Endothelial cell of umbilical vein (primary cell): ENCODE data around the gene TNNT3.

Experiments used
- EZH2 ChIP-seq: IDR thresholded peaks from 2 replicates; pipeline ENCODE4 v1.6.1; 2012; ENCODE audit warnings: borderline replicate concordance, low read depth, mild to moderate bottlenecking, moderate library complexity, low read length, inconsistent platforms; ENCODE audit not compliant: severe bottlenecking
- FOS ChIP-seq: IDR thresholded peaks from 2 replicates; pipeline ENCODE4 v1.6.1; 2011; ENCODE audit warnings: mild to moderate bottlenecking, low read length, moderate library complexity, borderline replicate concordance; ENCODE audit not compliant: insufficient read depth
- GATA2 ChIP-seq: IDR thresholded peaks from 2 replicates; pipeline ENCODE4 v1.7.0; 2011; ENCODE audit warnings: low read depth, mild to moderate bottlenecking, moderate library complexity, mixed read lengths, low read length; ENCODE audit not compliant: insufficient read length, insufficient read depth
- JUN ChIP-seq: IDR thresholded peaks from 2 replicates; pipeline ENCODE4 v1.6.1; 2011; ENCODE audit warnings: borderline replicate concordance, low read depth; ENCODE audit not compliant: insufficient read length, insufficient read depth
- MYC ChIP-seq: IDR thresholded peaks from one replicate; pipeline ENCODE4 v1.6.1; 2011; ENCODE audit warnings: mild to moderate bottlenecking, low read depth, low read length
- POLR2A ChIP-seq: IDR thresholded peaks from 2 replicates; pipeline ENCODE4 v1.6.1; 2012; ENCODE audit warnings: low read depth, mild to moderate bottlenecking, control low read depth, low read length
- POLR2AphosphoS5 ChIP-seq: IDR thresholded peaks from 2 replicates; pipeline ENCODE4 v1.6.1; 2012; ENCODE audit warnings: low read depth, mild to moderate bottlenecking, control low read depth, low read length, moderate library complexity; ENCODE audit not compliant: insufficient read depth
- TF ChIP-seq, protein P1 (sequence below): IDR thresholded peaks from 2 replicates; pipeline ENCODE4 v1.6.1; 2011; ENCODE audit not compliant: insufficient read depth, insufficient read length
- TF ChIP-seq, protein P2 (sequence below), 2 donors: IDR thresholded peaks; 1 replicate in 1 of 2; 2 replicates in 1 of 2; pipeline ENCODE4 v1.5.1; 2011; ENCODE audit warnings: low read length in 2 of 2, mild to moderate bottlenecking in 2 of 2, moderate library complexity in 2 of 2, control low read depth in 1 of 2, inconsistent platforms in 1 of 2, low read depth in 1 of 2; ENCODE audit not compliant: insufficient read depth in 1 of 2; ENCODE audit errors: extremely low read depth in 1 of 2

- TF ChIP-seq, protein P1, sequence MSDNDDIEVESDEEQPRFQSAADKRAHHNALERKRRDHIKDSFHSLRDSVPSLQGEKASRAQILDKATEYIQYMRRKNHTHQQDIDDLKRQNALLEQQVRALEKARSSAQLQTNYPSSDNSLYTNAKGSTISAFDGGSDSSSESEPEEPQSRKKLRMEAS, result no peak
- TF ChIP-seq, protein P2, sequence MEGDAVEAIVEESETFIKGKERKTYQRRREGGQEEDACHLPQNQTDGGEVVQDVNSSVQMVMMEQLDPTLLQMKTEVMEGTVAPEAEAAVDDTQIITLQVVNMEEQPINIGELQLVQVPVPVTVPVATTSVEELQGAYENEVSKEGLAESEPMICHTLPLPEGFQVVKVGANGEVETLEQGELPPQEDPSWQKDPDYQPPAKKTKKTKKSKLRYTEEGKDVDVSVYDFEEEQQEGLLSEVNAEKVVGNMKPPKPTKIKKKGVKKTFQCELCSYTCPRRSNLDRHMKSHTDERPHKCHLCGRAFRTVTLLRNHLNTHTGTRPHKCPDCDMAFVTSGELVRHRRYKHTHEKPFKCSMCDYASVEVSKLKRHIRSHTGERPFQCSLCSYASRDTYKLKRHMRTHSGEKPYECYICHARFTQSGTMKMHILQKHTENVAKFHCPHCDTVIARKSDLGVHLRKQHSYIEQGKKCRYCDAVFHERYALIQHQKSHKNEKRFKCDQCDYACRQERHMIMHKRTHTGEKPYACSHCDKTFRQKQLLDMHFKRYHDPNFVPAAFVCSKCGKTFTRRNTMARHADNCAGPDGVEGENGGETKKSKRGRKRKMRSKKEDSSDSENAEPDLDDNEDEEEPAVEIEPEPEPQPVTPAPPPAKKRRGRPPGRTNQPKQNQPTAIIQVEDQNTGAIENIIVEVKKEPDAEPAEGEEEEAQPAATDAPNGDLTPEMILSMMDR (IDR thresholded peaks at IDR 0.05; ENCODE audit: extremely low read depth in 1 of 2, insufficient read depth in 1 of 2, low read depth in 1 of 2, low read length in 2 of 2), result no peak
- no peak for TF ChIP-seq FOS
- no peak for TF ChIP-seq POLR2A
- no peak for TF ChIP-seq POLR2AphosphoS5
- TF ChIP-seq EZH2, result no peak
- no peak for TF ChIP-seq GATA2
- no peak for TF ChIP-seq JUN
- no peak for TF ChIP-seq MYC
Measured at GRCh38 chr11:1879342-1879940, 40.1 kb upstream of the TNNT3 start.
